HG03354 (cell line): ENCODE results near the gene RIT2.

Source experiments
- ATAC-seq: cut with Tn5 transposase; IDR thresholded peaks from one replicate; pipeline ENCODE4 v1.9.1; 2021; ENCODE audit warnings: mild to moderate bottlenecking; ENCODE audit not compliant: unreplicated experiment, poor library complexity, severe bottlenecking

The RIT2 gene

DNA sequence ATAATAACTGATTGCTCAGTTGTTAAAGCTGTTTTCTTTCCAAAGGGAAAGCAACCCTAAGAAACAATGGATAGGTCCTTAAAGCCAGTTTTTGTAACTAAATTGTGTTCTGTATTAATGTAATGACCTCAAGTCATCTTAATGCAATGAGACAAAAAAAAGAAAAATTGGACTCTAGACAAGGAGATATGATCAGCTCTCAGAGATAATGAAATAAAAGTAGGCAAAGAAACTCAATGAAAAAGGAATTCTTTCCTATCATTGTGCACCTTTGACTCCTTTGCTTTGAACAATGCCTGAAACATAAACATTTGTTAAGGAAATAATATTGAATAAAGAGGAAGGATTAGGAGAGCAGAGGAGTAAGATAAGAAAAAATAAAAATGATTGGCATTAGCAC is 86.1 kb downstream of the RIT2 start:
- no peak for ATAC-seq

DNA sequence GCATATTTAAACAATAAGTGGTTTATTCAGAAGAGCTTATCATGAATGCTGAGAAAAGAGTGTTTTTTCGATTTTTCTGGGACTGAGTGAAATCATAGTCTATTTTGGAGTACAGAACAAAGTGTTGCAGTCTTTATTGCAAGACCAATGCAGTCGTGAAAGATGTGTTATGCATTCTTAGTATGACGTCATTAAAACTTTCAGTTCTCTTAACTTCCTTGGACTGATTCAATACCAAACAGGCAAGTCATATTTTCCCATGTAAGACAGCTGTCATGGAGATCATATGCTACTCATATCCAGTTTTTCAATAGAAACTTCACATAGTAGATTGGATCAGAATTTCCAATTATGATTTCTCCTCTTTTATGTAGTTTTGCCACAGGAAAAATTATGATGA is 92.6 kb downstream of the RIT2 start:
- ATAC-seq, result no peak

DNA sequence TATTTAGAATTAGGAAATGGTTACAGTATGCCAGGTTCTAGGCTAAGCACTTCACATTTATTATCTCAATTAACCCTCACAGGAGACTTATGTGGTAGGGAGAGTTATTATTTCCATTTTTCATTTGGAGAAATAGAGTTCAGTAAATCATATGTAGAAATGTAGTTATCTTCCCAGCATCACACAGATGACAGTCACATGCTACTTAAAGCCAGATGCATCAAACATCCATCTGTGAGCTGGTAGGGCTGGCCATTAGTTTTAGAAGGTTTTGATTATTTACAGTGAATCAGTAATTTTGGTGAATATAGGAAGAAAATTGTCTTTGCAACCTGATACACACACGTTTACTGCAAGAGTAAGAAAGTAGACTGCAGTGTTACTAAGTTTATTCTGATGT is 97.9 kb downstream of the RIT2 start:
- no peak for ATAC-seq

DNA sequence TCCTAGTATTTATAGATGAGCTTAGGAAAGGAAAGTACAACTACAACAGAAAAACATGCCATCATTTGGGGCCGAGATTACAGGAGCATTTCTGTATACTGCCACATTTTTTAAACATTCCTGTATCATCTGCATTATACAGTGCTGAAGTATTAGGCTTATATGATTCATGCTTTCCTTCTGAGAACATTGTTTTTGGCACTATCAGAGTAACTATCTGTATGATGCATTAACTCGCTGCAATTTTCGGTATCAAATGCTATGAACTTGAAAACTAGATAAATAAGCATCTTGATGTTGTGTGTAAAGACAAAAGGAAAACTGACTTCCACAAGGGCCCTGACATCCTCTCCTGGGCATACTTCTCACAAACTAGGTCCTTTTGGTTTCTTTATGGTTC is 102.0 kb downstream of the RIT2 start:
- ATAC-seq, result no peak

DNA sequence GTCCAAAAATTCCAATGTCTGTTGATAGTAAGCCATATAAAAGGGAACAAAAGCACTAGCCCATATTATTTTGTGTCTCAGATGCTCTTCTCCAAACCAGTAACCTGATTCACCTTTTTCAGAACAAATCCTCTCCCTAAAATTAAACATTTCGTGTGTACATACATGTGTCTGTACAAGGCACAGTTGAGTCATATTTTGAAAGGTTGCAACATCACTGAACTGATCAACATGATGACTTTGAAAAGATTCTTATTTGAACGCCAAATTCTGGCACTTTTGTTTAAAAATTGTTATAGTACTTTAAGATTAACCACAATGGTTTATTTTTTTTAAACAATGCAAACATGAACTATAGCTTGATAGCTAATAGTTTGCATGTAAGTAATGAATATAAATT is 102.5 kb downstream of the RIT2 start:
- no peak for ATAC-seq

DNA sequence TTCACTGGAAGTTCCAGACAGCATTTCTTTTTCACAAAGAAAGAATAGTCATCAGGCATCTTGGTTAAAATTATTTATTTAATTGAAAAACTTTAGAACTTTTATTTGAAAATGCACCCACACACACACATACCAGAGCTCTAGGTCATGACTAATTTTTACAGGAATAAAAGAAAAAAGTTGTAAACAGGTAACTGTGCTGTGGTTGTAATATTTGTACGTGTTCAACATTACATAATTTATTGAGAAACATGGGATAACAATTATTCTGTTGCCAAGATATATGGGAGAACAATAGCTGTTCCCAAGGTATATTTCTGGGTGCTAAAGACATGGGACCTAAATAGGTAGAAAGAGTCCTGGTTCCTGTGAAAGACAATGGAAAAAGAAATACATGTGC is 104.9 kb downstream of the RIT2 start:
- no peak for ATAC-seq

DNA sequence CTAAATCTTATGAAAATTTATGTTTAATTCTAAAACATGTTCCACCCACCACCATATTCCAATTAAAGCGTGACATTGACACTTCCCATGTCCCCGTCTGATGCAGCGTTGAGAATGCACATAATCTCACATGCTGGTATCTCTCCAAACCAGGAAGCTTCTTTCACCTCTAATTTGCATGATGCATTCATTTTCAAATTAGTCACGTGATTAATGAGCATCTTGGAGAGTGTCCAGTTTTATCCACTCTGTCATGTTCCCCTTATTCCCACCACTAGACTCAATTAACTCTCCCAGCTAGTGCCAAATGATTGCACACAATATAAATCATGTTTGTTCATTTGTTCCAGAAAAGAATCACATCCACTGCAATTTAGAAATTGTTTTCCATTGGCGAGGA is 105.8 kb downstream of the RIT2 start:
- ATAC-seq, result no peak

DNA sequence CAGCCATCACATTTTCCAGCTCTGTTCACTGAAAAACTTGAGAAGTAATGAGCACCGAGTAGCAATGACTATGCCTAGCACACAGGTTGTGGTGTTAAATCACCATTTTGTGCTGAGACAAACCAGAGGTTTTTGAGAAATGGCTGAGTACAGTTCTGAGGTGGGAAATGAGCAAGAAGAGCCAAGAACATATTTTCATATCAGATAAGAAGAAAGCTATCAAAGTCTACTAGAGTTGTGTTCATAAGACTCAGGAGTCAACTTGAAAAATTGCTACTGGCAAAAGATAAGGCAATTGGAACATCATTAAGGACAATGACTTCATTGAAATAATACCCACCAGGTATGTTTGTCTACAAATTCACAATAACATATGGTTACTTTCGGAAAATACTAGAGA is 108.1 kb downstream of the RIT2 start:
- no peak for ATAC-seq

DNA sequence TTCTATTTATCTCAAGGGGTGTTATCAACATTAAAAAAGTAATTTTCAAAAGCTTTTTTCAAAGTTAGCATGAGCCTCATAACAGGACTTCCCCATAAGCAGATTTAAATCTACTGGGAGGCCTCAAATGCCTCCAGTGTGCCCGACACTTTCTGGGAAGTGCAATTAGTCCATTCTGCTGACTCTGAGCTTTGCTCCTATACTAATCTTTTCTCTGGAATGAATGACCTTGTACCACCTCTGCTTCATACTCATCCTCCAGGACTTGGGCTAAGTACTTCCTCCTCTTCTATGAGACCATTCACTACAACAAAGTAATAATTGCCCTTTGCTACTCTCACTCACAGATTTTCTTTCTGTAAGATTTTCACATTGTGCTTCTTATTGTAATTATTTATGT is 111.1 kb downstream of the RIT2 start:
- ATAC-seq, result no peak

DNA sequence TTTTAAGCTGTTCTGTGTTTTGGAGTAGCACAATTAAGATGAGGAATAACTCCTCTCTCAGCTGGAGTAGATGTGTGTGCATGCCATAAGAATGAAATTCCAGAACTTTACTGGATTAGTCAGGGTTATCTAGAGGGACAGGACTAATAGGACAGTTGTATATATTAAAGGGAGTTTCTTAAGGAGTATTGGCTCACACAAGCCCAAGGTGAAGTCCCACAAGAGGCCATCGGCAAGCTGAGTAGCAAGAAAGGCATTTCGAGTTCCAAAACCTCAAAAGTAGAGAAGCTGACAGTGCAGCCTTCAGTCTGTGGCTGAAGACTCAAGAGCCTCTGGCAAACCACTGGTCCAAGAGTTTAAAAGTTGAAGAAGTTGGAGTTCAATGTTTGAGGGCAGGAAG is 113.7 kb downstream of the RIT2 start:
- ATAC-seq, result no peak

DNA sequence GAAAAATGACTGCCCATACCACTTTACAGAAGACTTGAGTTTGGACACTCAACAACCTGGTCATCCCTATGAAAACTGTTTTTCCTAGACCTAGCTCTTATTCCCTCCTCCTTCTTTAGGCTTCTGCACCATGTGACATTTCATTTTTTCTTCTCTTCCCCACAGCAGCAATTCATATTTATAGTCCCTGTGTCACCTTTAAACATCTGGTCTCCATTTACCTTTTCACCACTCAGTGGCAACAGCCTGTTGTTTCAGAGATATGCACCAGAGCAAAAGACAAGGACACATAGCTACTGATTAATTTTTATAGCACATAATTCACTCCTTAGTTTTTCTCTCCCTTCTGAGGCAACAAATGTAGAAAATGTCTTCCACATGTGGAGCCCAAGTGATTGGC is 118.7 kb downstream of the RIT2 start:
- no peak for ATAC-seq

DNA sequence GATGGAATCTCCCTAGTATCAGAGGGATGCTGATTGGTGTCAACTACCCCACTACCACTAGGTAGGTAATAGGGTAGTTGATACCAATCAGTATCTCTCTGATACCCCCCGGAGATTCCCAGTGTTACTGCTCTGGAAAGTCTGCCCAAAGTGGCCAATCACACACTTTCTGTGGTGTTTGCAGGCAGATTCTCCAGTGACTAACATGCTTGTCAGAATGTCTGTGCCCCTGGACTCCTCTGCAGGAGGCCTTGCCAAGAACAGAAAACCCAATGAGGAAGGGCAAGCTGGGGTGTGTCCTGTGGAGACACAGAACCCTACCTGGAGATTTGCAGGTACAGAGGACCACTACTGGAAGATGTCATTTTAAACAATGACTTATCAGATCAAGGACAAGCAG is 135.1 kb downstream of the RIT2 start:
- ATAC-seq, result no peak

DNA sequence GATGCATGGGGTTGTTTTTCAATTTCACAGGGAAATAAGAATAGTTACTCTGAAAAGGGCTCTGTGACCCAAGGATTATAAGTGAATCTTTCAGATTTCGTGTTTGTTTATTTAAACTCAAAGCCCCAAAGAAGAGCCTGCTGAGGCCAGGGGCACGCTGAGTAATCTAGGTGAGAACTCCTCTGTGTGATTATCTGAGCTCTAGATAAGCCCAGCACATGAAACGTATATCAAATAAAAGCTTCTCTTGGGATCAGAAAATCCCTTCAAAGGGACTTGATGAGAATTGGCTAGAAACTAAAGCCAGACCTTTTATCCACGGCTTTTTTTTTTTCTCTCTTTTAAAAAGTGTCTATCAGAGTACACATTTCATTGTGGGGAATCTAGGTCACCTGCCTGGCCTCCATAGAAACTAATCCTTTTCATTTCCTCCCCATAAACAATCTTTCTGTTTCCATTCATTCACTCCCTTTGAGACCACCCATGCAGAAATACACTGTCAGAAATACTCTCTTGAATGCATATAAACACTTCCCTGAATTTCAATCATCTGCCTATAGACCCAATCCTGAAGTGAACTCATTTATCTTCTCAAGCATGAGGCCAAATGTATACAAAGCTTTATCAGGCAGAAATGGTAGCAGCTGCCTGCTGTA is 137.4 kb downstream of the RIT2 start:
- ATAC-seq, result no peak

DNA sequence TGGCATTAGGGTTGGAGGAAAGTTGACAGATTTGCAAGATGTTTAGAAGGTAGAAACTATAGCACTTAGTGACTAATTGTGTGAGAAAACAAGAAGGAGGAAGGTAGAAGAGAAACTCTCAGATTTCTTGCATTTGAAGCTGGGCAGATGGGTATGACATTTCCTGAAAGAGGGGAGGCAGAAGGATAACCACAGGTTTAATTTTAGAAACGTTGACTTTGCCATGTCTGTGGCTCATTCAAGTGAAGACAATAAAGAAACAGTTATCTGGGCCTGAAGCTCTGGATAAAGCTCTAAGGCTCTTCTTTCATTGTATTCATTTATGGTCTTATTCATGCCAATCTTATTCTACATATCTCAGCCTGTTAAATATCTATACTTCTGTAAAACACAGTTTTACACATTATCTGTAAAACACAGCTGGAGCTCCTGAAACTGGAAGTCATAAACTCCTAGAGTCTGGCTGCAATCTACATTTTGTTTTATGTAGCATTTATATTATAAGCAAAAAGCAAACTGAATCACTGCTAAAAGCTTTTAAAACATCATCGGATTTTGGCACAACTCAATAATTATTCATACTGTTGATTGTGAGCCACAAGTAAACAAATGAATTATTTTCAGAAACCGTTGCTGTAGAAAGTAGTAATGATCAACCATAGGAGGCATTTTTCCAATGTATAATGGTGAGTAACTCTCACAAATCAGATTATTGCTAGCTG is 138.5 kb downstream of the RIT2 start:
- no peak for ATAC-seq

DNA sequence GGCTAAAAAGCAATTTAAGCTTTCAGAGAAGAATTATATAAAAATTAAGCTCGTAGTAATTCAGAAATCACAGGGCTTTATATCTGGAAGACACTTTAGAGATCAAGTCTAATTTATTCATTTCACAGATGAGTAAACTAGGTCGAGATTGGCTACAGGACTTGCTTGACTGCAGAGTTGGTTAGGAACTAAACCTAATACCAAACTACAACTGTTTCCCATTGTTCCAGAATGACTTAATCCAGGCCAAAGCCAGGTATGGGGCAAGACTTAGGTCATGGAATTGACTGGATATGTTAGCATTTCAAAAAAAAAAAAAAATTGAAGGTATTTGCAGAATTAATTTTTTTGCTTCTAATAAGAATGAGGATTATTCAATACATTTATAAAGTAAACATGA is 146.1 kb downstream of the RIT2 start:
- ATAC-seq, result no peak

DNA sequence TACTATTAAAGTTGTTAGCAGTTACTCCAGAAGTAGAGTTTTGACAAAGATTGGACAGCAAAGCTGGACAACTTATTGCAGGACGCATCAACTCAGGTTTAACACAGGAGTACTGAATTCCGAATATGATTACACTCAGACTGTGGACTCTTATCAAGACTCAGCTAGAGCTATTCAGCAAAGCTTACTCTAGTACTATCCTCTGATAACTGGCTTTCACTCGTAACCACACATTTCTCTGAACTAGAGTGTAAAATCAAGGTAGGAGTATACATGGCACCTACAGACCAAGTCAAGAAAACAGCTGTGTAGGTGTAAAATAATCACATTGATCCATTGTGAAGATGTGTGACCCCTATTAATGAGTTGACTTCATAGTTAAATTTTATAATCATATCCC is 154.2 kb downstream of the RIT2 start:
- no peak for ATAC-seq

DNA sequence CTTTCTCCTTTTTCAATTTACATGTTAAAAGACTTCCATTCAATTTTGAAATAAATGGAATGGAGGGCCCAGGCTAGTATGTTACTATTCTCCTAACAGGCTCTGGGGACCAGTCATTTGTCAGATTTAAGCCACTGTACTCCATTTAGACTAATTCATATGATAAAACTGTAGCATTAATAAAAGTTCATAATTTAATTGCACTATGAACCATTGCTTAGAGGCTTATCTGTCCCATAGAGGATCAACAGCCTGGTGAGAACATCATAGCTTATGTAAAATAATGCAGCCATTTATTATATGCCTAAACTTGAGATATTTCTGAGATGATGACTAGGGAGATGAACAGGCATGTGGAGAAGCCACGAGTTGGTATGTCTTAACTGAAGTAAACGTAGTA is 156.0 kb downstream of the RIT2 start:
- ATAC-seq, result no peak

DNA sequence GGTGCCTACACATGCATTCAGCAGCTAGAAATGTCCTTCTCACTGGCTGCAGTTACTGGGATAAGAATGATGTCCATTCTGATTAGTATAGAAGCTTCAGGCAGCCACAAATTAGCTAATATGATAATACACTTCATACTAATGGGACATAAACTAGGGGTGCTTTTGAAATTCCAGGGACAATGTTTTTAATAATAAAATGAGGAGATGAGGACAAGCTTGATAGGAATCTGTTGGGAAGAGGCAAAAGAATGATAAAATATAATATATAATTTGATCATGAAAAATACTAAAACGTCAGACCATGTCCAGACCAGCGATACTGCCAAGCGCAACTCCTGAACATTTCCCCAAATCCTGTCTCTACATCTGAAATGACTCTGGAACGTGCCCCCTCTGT is 157.1 kb downstream of the RIT2 start:
- ATAC-seq, result no peak

DNA sequence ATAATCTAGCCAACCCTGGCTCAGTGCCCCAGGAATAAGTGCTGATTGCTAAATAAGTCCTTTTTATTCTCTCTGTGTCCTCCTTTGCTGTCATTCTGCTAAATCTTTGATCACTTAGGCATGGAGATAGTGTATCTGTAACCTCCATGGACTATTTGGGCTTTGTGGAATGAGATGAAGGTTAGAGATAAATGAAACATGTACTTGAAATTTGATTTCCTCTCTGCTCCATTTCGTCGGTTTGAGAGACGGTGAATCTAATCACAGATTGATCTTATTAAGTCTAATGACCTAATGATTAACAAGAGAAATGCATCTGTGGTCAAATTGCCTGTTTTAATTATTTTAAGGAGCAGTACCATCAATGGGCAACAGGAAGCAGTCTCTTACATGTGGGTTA is 159.2 kb downstream of the RIT2 start:
- no peak for ATAC-seq

DNA sequence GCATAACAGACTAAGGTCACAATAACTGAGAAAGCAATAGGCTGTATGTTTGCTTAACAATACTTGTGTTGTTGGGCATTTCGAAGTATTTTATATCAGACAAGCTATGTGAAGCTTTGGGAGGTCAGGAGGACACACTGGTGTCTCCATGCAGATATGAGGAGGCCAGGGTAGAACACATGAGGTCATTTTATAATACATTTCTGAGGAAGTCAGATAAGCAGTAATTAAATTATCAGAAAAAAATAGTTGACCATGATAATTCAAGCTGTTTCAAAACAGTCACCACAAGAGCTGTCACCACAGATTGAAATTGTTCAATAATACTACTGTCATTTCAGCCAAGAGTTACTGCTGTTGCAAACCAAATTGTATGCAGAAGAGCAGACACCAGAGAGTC is 160.6 kb downstream of the RIT2 start:
- no peak for ATAC-seq

DNA sequence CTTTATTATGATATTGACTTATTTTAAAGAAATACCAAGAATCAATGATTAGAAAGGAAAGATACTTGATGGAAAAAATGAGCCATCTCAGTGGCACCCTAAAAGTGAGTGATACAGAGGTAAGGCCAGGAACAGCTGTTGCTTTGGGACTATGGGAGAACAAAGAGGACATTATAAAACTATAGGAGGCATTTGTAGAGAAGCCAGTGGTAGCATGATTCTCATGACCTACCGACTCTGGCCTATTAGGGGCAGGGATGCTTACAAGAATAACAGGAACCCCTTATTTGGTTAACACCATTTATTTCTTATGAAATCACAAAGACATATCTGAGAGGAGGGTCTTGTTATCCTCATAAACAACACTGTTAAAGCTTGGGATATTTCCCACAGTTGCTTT is 162.2 kb downstream of the RIT2 start:
- no peak for ATAC-seq

DNA sequence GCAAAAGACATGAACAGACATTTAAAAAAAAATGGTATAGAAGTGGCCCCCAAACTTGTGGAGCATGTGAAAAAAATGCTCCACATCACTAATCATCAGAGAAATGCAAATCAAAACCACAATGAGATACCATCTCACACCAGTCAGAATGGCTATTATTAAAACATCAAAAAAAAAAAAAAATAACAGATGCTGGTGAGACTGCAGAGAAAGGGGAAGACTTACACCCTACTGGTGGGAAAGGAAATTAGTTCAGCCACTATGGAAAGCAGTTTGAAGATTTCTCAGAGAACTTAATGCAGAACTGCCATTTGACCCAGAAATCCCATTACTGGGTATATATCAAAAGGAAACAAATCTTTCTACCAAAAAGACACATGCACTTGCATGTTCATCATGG is 164.8 kb downstream of the RIT2 start:
- ATAC-seq, result no peak
